Smooth muscle cell (in vitro differentiated cells): Measurements from ENCODE around the gene CRYGN. TPM values are rescaled to one million over a fixed set of nuclear protein-coding genes. Genes with fewer than 3 reads are reported as not detected.

ENCODE experiments used
- DNase-seq: peaks from one replicate; lab custom pipeline; 2025; ENCODE audit not compliant: unreplicated experiment; lab: John Stamatoyannopoulos, UW
- H2AFZ ChIP-seq: fragments of 200-600 bp; sonication (generic); 2 replicates; pipeline ENCODE4 v1.6.0; 2016; ENCODE audit warnings: antibody characterized with exemption, low read depth, mild to moderate bottlenecking
- H3F3A ChIP-seq: fragments of 200-600 bp; sonication (generic); 2 replicates; pipeline ENCODE4 v1.6.0; 2017; ENCODE audit warnings: antibody characterized with exemption, low read depth
- H3K27ac ChIP-seq: fragments of 200-600 bp; sonication (generic); 2 replicates; pipeline ENCODE4 v1.5.1; 2016; ENCODE audit warnings: low read depth, mild to moderate bottlenecking
- H3K27me3 ChIP-seq: fragments of 200-600 bp; sonication (generic); 2 replicates; pipeline ENCODE4 v1.6.1; 2016; ENCODE audit warnings: low read depth, mild to moderate bottlenecking
- H3K36me3 ChIP-seq: fragments of 200-600 bp; sonication (generic); 2 replicates; pipeline ENCODE4 v1.5.1; 2016; ENCODE audit warnings: low read depth
- H3K4me1 ChIP-seq: fragments of 200-600 bp; sonication (generic); 2 replicates; pipeline ENCODE4 v1.5.1; 2016; ENCODE audit warnings: low read depth
- H3K4me2 ChIP-seq: fragments of 200-600 bp; sonication (generic); 2 replicates; pipeline ENCODE4 v1.6.0; 2016; ENCODE audit warnings: mild to moderate bottlenecking
- H3K4me3 ChIP-seq: fragments of 200-600 bp; sonication (generic); 2 replicates; pipeline ENCODE4 v1.5.1; 2016; ENCODE audit warnings: mild to moderate bottlenecking
- H3K79me2 ChIP-seq: fragments of 200-600 bp; sonication (generic); 2 replicates; pipeline ENCODE4 v1.6.0; 2016; ENCODE audit warnings: low read depth, mild to moderate bottlenecking
- H3K9ac ChIP-seq: fragments of 200-600 bp; sonication (generic); 2 replicates; pipeline ENCODE4 v1.6.0; 2016; ENCODE audit warnings: low read depth
- H3K9me3 ChIP-seq: fragments of 200-600 bp; sonication (generic); replicated peaks from 2 replicates; pipeline ENCODE4 v1.5.1; 2016; ENCODE audit warnings: low read depth
- H4K20me1 ChIP-seq: fragments of 200-600 bp; sonication (generic); 2 replicates; pipeline ENCODE4 v1.6.0; 2016; ENCODE audit warnings: low read depth
- CTCF ChIP-seq: fragments of 200-600 bp; sonication (generic); IDR thresholded peaks from 2 replicates; pipeline ENCODE4 v1.5.1; 2017; ENCODE audit warnings: borderline replicate concordance, mild to moderate bottlenecking, antibody characterized with exemption; ENCODE audit not compliant: insufficient read depth, poor library complexity, severe bottlenecking
- WGBS: methylation state at CpG from one replicate; pipeline ENCODE4 v1.1.7; 2016; ENCODE audit warnings: low lambda C conversion rate; 5-methylcytosine and 5-hydroxymethylcytosine counted together
- polyA plus RNA-seq: library from polyadenylated mRNA; unstranded; fragments of >200 nt; fragmentation: Nextera tagmentation; extraction: Ambion mirVana; gene quantifications from 2 replicates; pipeline ENCODE4 v1.2.1, GENCODE V29; 2016
- total RNA-seq: library from RNA; depleted of rRNA; stranded (reverse); fragments of >200 nt; gene quantifications from 2 replicates; pipeline ENCODE4 v1.2.3, GENCODE V29; 2014

CRYGN gene
- total and polyA plus RNA-seq, 2 experiments from 2014 or later, result 0.13 TPM; not detected in 1

- H3K27ac ChIP-seq, result no peak overlapping the region
- H3K36me3 ChIP-seq, result no peaks in the 10 kb centered on the region
- 96% methylated on average over 9 of the region's 9 CpGs for WGBS
- no peaks in the 10 kb centered on the region for H4K20me1 ChIP-seq
- peaks cover 35% of the 10 kb centered on the region for H3K27me3 ChIP-seq
- no peak for TF ChIP-seq CTCF
- H3K4me3 ChIP-seq, result no peak overlapping the region
- H3K4me2 ChIP-seq, result no peak overlapping the region
- no peaks in the 10 kb centered on the region for H3K4me1 ChIP-seq
- no peak overlapping the region for H2AFZ ChIP-seq
- H3K9me3 ChIP-seq, result no peaks in the 10 kb centered on the region
- no peak overlapping the region for H3K9ac ChIP-seq
- no peak for DNase-seq
- no peaks in the 10 kb centered on the region for H3K79me2 ChIP-seq
- H3F3A ChIP-seq, result no peaks in the 10 kb centered on the region
Measured at GRCh38 chr7:151406886-151407583, 32.9 kb downstream of the CRYGN start.

- no peaks in the 10 kb centered on the region for H3K9me3 ChIP-seq
- H3K27me3 ChIP-seq, result peaks cover 29% of the 10 kb centered on the region
- no peaks in the 10 kb centered on the region for H3K79me2 ChIP-seq
- no peak overlapping the region for H2AFZ ChIP-seq
- TF ChIP-seq CTCF, result no peak
- H3K9ac ChIP-seq, result no peak overlapping the region
- H3K27ac ChIP-seq, result no peak overlapping the region
- H3K4me3 ChIP-seq, result no peak overlapping the region
- H3F3A ChIP-seq, result no peaks in the 10 kb centered on the region
- no peaks in the 10 kb centered on the region for H4K20me1 ChIP-seq
- no peaks in the 10 kb centered on the region for H3K36me3 ChIP-seq
- H3K4me2 ChIP-seq, result no peak overlapping the region
- WGBS, result 96% methylated on average over 24 of the region's 24 CpGs
- DNase-seq, result no peak
- H3K4me1 ChIP-seq, result no peaks in the 10 kb centered on the region
Measured at GRCh38 chr7:151406051-151406875, 33.7 kb downstream of the CRYGN start.

DNA sequence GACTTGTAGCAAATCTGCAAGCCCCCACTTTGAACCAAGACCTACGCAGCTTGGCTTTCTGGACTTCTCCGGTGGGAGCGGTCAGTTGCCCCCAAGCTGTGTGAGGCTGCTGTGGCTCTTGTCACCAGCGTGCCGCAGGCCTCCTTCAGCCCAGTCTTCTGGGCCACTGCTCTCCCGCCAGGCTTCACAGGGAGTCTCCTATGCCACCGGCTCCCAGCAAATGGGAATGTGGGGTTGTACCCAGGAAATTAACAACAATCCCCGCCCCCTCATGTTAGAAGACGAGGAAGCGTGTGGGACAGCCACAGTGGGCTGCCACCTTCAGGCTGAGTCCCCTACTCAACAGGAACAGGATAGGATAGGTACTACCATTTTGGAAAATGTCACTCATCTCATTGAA is 34.4 kb downstream of the CRYGN start:
- 94% methylated on average over 10 of the region's 10 CpGs for WGBS
- Histone ChIP-seq H2AFZ (no peak overlapping the region), H3F3A (no peaks in the 10 kb centered on the region), H3K9me3 (no peaks in the 10 kb centered on the region), H3K4me2 (no peak overlapping the region), H3K4me3 (no peak overlapping the region), H3K9ac (no peak overlapping the region), H4K20me1 (no peaks in the 10 kb centered on the region), H3K27ac (no peak overlapping the region), H3K79me2 (no peaks in the 10 kb centered on the region), H3K27me3 (peaks cover 23% of the 10 kb centered on the region), H3K36me3 (no peaks in the 10 kb centered on the region), H3K4me1 (no peaks in the 10 kb centered on the region)
- no peak for TF ChIP-seq CTCF
- no peak for DNase-seq
